ENCODE results near the gene OR5K4. TPM values are rescaled to one million over a fixed set of nuclear protein-coding genes. Genes with fewer than 3 reads are reported as not detected.

The OR5K4 gene
- total and polyA plus RNA-seq, 2 of the 4 experiments (the other 2 are of a cell fraction): not detected

DNA sequence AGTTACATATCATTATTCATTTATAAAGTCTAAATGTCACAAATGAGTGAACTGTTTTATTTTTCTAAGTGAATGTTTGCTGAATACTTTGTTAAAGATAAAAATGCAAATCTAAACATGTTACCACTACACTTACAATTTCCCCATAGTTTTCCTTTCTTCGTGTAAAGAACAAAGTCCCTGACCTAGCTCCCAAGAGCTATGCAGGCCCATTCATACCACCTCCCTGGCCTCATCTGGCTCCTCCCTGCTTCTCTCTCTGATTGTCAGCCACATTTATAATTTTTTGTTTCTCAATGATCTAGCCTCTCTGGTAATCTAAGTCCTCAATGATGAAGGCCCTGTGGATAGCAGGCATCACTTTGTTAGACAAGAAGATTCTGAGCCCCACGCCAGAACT, 31.0 kb upstream of the OR5K4 start:
- Histone ChIP-seq H2BK20ac (ENCODE audit: low read depth, low read length) (no peak overlapping the region), H3K56ac (ENCODE audit: extremely low read depth, insufficient read depth, low read length) (no peak overlapping the region), H4K8ac (ENCODE audit: low read depth in 2 of 2, low read length in 2 of 2) (no peak overlapping the region), H3K4me2 (ENCODE audit: low read depth, low read length) (no peak overlapping the region), H3K9me1 (ENCODE audit: insufficient read depth, low read length) (no peaks in the 10 kb centered on the region), H3K4ac (ENCODE audit: low read depth, low read length) (no peak overlapping the region), H2AK9ac (replicated peaks; ENCODE audit: low read depth, low read length, poor library complexity) (no peak overlapping the region), H3K4me1 (ENCODE audit: control insufficient read depth, insufficient read depth, low read length) (no peaks in the 10 kb centered on the region), H2BK15ac (ENCODE audit: low read depth, low read length) (no peak overlapping the region), H3K36me3 (ENCODE audit: control insufficient read depth, insufficient read depth, low read length) (no peaks in the 10 kb centered on the region), H3K23ac (ENCODE audit: low read depth, low read length) (no peak overlapping the region), H3K18ac (ENCODE audit: low read depth, low read length) (no peak overlapping the region), H3K14ac (replicated peaks; ENCODE audit: low read depth, low read length) (no peak overlapping the region), H4K20me1 (ENCODE audit: insufficient read depth, low read length) (no peaks in the 10 kb centered on the region), H3K4me3 (ENCODE audit: insufficient read depth, low read depth, low read length) (no peak overlapping the region), H3K9me3 (ENCODE audit: control insufficient read depth, insufficient read depth, low read length) (no peaks in the 10 kb centered on the region), H3K9ac (ENCODE audit: low read depth, low read length) (no peak overlapping the region), H4K91ac (ENCODE audit: insufficient read depth, low read depth, low read length) (no peak overlapping the region), H3K27ac (ENCODE audit: insufficient read depth, low read length) (no peak overlapping the region), H2BK5ac (ENCODE audit: low read depth, low read length, poor library complexity, severe bottlenecking) (no peak overlapping the region), H3K79me1 (ENCODE audit: low read depth in 1 of 2, low read length in 2 of 2) (no peaks in the 10 kb centered on the region), H2AK5ac (ENCODE audit: low read depth, low read length) (no peak overlapping the region), H3K27me3 (ENCODE audit: control insufficient read depth, insufficient read depth, low read length) (peaks cover 3% of the 10 kb centered on the region; the same call in 1 of the 2 replicates), H4K5ac (ENCODE audit: low read depth, low read length) (no peak overlapping the region), H2AFZ (replicated peaks; ENCODE audit: low read length, poor library complexity) (no peak overlapping the region), H2BK120ac (ENCODE audit: low read depth, low read length) (no peak overlapping the region)
- intact Hi-C loops (cut with micrococcal nuclease): loop anchor here (10.0 kb wide), 1 partner anchor 528 kb away; no protein-coding TSS in a partner anchor
- POLR2A ChIA-PET (ENCODE audit: unreplicated experiment): no interaction called here
- dilution Hi-C loops (cut with HindIII; ENCODE audit: low sequenced_read_pairs, unreplicated experiment): no loop called here
- in situ Hi-C loops (cut with MboI; ENCODE audit: low sequenced_read_pairs): no loop called here
- BruUV-seq (replicated peaks): no TSS peak
- CTCF ChIA-PET: no interaction called here
- TF ChIP-seq NFE2L2 (IDR thresholded peaks at IDR 0.05; ENCODE audit: low read depth, low read length) (no peak), POLR2A (IDR thresholded peaks at IDR 0.05; ENCODE audit: low read depth, low read length) (no peak), BHLHE40 (IDR thresholded peaks at IDR 0.05; ENCODE audit: low read depth, low read length) (no peak), MXI1 (IDR thresholded peaks at IDR 0.05; ENCODE audit: borderline replicate concordance, low read depth, low read length) (no peak), RAD21 (IDR thresholded peaks at IDR 0.05; ENCODE audit: low read length) (no peak), MAFK (IDR thresholded peaks at IDR 0.05; ENCODE audit: low read depth, low read length) (no peak), RCOR1 (IDR thresholded peaks at IDR 0.05; ENCODE audit: insufficient replicate concordance, low read length) (no peak), SMC3 (IDR thresholded peaks at IDR 0.05; ENCODE audit: low read depth, low read length) (no peak), CHD1 (IDR thresholded peaks at IDR 0.05; ENCODE audit: low read depth, low read length) (no peak), RFX5 (IDR thresholded peaks at IDR 0.05; ENCODE audit: low read depth, low read length) (no peak), MAZ (IDR thresholded peaks at IDR 0.05; ENCODE audit: borderline replicate concordance, low read depth, low read length) (no peak), FOS (IDR thresholded peaks at IDR 0.05; ENCODE audit: low read depth, low read length) (no peak)
- TF ChIP-seq, protein P1, sequence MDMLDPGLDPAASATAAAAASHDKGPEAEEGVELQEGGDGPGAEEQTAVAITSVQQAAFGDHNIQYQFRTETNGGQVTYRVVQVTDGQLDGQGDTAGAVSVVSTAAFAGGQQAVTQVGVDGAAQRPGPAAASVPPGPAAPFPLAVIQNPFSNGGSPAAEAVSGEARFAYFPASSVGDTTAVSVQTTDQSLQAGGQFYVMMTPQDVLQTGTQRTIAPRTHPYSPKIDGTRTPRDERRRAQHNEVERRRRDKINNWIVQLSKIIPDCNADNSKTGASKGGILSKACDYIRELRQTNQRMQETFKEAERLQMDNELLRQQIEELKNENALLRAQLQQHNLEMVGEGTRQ (IDR thresholded peaks at IDR 0.05; ENCODE audit: low read depth, low read length): no peak
- TF ChIP-seq, protein P2, sequence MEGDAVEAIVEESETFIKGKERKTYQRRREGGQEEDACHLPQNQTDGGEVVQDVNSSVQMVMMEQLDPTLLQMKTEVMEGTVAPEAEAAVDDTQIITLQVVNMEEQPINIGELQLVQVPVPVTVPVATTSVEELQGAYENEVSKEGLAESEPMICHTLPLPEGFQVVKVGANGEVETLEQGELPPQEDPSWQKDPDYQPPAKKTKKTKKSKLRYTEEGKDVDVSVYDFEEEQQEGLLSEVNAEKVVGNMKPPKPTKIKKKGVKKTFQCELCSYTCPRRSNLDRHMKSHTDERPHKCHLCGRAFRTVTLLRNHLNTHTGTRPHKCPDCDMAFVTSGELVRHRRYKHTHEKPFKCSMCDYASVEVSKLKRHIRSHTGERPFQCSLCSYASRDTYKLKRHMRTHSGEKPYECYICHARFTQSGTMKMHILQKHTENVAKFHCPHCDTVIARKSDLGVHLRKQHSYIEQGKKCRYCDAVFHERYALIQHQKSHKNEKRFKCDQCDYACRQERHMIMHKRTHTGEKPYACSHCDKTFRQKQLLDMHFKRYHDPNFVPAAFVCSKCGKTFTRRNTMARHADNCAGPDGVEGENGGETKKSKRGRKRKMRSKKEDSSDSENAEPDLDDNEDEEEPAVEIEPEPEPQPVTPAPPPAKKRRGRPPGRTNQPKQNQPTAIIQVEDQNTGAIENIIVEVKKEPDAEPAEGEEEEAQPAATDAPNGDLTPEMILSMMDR (conservative IDR thresholded peaks at IDR 0.05; ENCODE audit: low read depth, low read length): no peak
- TF ChIP-seq, protein P3, sequence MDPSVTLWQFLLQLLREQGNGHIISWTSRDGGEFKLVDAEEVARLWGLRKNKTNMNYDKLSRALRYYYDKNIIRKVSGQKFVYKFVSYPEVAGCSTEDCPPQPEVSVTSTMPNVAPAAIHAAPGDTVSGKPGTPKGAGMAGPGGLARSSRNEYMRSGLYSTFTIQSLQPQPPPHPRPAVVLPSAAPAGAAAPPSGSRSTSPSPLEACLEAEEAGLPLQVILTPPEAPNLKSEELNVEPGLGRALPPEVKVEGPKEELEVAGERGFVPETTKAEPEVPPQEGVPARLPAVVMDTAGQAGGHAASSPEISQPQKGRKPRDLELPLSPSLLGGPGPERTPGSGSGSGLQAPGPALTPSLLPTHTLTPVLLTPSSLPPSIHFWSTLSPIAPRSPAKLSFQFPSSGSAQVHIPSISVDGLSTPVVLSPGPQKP (IDR thresholded peaks at IDR 0.05; ENCODE audit: borderline replicate concordance, low read depth, low read length): no peak
- no CpG with 5 or more reads among the region's 2 CpGs for WGBS, 2 experiments (ENCODE audit: extremely low coverage in 2 of 2, insufficient read length in 1 of 2)
- no peak for ATAC-seq (ENCODE audit: low read depth)
- no peak for DNase-seq

Measured in IMR-90 (cell line).